Astrocyte (in vitro differentiated cells and primary cell): ENCODE results near the gene RPS3. TPM values are rescaled to one million over a fixed set of nuclear protein-coding genes. Genes with fewer than 3 reads are reported as not detected.
A peak's percentile ranks its signal among the peaks of the same experiment; 100 is the strongest.
"Not testable (repeated sequence)": the region's sequence is repeated elsewhere in the genome, so short reads cannot be mapped to it uniquely, and the experiment has no call there.

ENCODE experiments used
- DNase-seq: peaks from one replicate; pipeline ENCODE4 v3.0.0-alpha.2; 2010; ENCODE audit warnings: low read depth
- FAIRE-seq: peaks from 2 replicates; lab custom pipeline; 2011; peaks lifted over from hg19 to GRCh38; lab: Jason Lieb, UNC
- H2AFZ ChIP-seq: 2 replicates; pipeline ENCODE4 v1.6.0; 2012; ENCODE audit warnings: low read depth, low read length, inconsistent platforms
- H3K27ac ChIP-seq: 2 replicates; pipeline ENCODE4 v1.5.1; 2011; ENCODE audit warnings: low read depth, low read length, inconsistent platforms
- H3K27me3 ChIP-seq: 2 replicates; pipeline ENCODE4 v1.6.0; 2011; ENCODE audit warnings: low read length, inconsistent platforms; ENCODE audit not compliant: insufficient read depth
- H3K36me3 ChIP-seq: 2 replicates; pipeline ENCODE4 v1.5.1; 2011; ENCODE audit warnings: low read length, inconsistent platforms; ENCODE audit not compliant: insufficient read depth
- H3K4me1 ChIP-seq: 2 replicates; pipeline ENCODE4 v1.5.1; 2011; ENCODE audit warnings: low read length, inconsistent platforms; ENCODE audit not compliant: insufficient read depth
- H3K4me2 ChIP-seq: 2 replicates; pipeline ENCODE4 v1.6.0; 2012; ENCODE audit warnings: low read length, inconsistent platforms
- H3K4me3 ChIP-seq: 2 replicates; pipeline ENCODE4 v1.5.1; 2011; ENCODE audit warnings: low read depth, mild to moderate bottlenecking, low read length, inconsistent platforms; ENCODE audit not compliant: insufficient read depth
- H3K79me2 ChIP-seq: 2 replicates; pipeline ENCODE4 v1.6.0; 2012; ENCODE audit warnings: mild to moderate bottlenecking, low read length, inconsistent platforms; ENCODE audit not compliant: insufficient read depth
- H3K9ac ChIP-seq: 2 replicates; pipeline ENCODE4 v1.6.0; 2012; ENCODE audit warnings: mild to moderate bottlenecking, low read length, inconsistent platforms
- H3K9me3 ChIP-seq: 2 replicates; pipeline ENCODE4 v1.5.1; 2012; ENCODE audit warnings: low read depth, mild to moderate bottlenecking, low read length, inconsistent platforms; ENCODE audit not compliant: insufficient read depth
- H4K20me1 ChIP-seq: 2 replicates; pipeline ENCODE4 v1.6.0; 2012; ENCODE audit warnings: low read length, inconsistent platforms; ENCODE audit not compliant: insufficient read depth
- H3K27ac Mint-ChIP-seq: one replicate; pipeline ENCODE4 v1.8.0; 2021; ENCODE audit warnings: mild to moderate bottlenecking, mixed read lengths; ENCODE audit not compliant: unreplicated experiment
- H3K27me3 Mint-ChIP-seq: one replicate; pipeline ENCODE4 v1.8.0; 2021; ENCODE audit warnings: low read depth, mixed read lengths; ENCODE audit not compliant: unreplicated experiment
- H3K36me3 Mint-ChIP-seq: one replicate; pipeline ENCODE4 v1.8.0; 2021; ENCODE audit warnings: low read depth, mixed read lengths; ENCODE audit not compliant: unreplicated experiment
- H3K4me1 Mint-ChIP-seq: one replicate; pipeline ENCODE4 v1.8.0; 2021; ENCODE audit warnings: low read depth, mixed read lengths; ENCODE audit not compliant: unreplicated experiment
- H3K4me3 Mint-ChIP-seq: one replicate; pipeline ENCODE4 v1.8.0; 2021; ENCODE audit warnings: mild to moderate bottlenecking, moderate library complexity, mixed read lengths; ENCODE audit not compliant: unreplicated experiment
- H3K9me3 Mint-ChIP-seq: one replicate; pipeline ENCODE4 v1.8.0; 2021; ENCODE audit warnings: mild to moderate bottlenecking, mixed read lengths; ENCODE audit not compliant: unreplicated experiment
- EZH2 ChIP-seq: IDR thresholded peaks from 2 replicates; pipeline ENCODE4 v1.6.1; 2012; ENCODE audit warnings: mild to moderate bottlenecking, low read length, inconsistent platforms; ENCODE audit not compliant: insufficient read depth
- total RNA-seq: library from RNA; stranded (reverse); gene quantifications from 2 replicates; pipeline ENCODE4 v1.2.1, GENCODE V29; 2021
- TF ChIP-seq, protein P1 (sequence below): IDR thresholded peaks from 2 replicates; pipeline ENCODE4 v1.5.1; 2011; ENCODE audit warnings: low read depth, mild to moderate bottlenecking, inconsistent platforms, low read length, moderate library complexity; ENCODE audit not compliant: insufficient read depth

RPS3 gene
- total RNA-seq, 1 donor from 2014 or later, result 1,898 TPM

DNA sequence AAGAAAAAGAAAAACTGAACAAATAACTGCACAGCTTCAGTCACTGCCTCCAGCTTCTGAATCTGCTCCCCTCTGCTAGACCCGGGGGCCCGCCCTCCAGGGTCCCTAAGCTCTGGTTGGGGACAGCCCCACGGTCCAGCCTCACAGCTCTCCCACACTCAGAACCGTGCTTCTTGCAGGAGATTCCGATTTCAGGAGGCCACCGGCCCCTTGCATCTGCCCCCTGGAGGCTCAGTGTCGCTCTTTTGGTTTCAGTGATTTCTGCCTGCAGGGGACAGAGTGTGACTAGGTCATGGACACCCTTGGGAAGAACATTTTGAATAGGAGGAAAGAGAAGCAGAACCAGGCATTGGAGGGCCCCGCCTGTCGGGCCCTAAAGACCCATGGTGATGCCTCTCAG lies 23.1 kb upstream of the RPS3 start:
- Histone ChIP-seq H3K4me1 (no peaks in the 10 kb centered on the region), H3K9me3 (no peaks in the 10 kb centered on the region), H4K20me1 (no peaks in the 10 kb centered on the region), H3K36me3 (no peaks in the 10 kb centered on the region), H3K4me2 (no peak overlapping the region), H3K27me3 (peaks cover 8% of the 10 kb centered on the region), H2AFZ (no peak overlapping the region), H3K4me3 (no peak overlapping the region), H3K27ac (no peak overlapping the region), H3K79me2 (no peaks in the 10 kb centered on the region), H3K9ac (no peak overlapping the region)
- TF ChIP-seq EZH2, result no peak
- TF ChIP-seq, protein P1, sequence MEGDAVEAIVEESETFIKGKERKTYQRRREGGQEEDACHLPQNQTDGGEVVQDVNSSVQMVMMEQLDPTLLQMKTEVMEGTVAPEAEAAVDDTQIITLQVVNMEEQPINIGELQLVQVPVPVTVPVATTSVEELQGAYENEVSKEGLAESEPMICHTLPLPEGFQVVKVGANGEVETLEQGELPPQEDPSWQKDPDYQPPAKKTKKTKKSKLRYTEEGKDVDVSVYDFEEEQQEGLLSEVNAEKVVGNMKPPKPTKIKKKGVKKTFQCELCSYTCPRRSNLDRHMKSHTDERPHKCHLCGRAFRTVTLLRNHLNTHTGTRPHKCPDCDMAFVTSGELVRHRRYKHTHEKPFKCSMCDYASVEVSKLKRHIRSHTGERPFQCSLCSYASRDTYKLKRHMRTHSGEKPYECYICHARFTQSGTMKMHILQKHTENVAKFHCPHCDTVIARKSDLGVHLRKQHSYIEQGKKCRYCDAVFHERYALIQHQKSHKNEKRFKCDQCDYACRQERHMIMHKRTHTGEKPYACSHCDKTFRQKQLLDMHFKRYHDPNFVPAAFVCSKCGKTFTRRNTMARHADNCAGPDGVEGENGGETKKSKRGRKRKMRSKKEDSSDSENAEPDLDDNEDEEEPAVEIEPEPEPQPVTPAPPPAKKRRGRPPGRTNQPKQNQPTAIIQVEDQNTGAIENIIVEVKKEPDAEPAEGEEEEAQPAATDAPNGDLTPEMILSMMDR, result no peak
- DNase-seq (no peak), FAIRE-seq (no peak)
- no peak overlapping the region for H3K27ac Mint-ChIP-seq
- H3K9me3 Mint-ChIP-seq, result no peaks in the 10 kb centered on the region
- H3K4me3 Mint-ChIP-seq, result no peak overlapping the region
- H3K4me1 Mint-ChIP-seq, result peaks cover 5% of the 10 kb centered on the region
- no peaks in the 10 kb centered on the region for H3K36me3 Mint-ChIP-seq
- H3K27me3 Mint-ChIP-seq, result peaks cover 13% of the 10 kb centered on the region

- H3K9me3 Mint-ChIP-seq, DNase-seq, H3K27ac ChIP-seq, H3K4me1 Mint-ChIP-seq, H3K4me1 ChIP-seq, H3K4me3 Mint-ChIP-seq, H3K36me3 ChIP-seq, H4K20me1 ChIP-seq, H3K27ac Mint-ChIP-seq, FAIRE-seq, H3K4me2 ChIP-seq, H3K9me3 ChIP-seq, H2AFZ ChIP-seq, H3K4me3 ChIP-seq, H3K27me3 ChIP-seq, H3K9ac ChIP-seq, H3K79me2 ChIP-seq, H3K36me3 Mint-ChIP-seq: not testable (repeated sequence)
- H3K27me3 Mint-ChIP-seq, result peaks cover 13% of the 10 kb centered on the region
Observed at GRCh38 chr11:75378776-75379175, 20.5 kb upstream of the RPS3 start.

GRCh38 chr11:75380245-75380644 lies 19.1 kb upstream of the RPS3 start:
- Histone ChIP-seq H3K4me3 (no peak overlapping the region), H3K4me1 (no peaks in the 10 kb centered on the region), H3K79me2 (no peaks in the 10 kb centered on the region), H4K20me1 (no peaks in the 10 kb centered on the region), H3K4me2 (no peak overlapping the region), H3K27me3 (no peaks in the 10 kb centered on the region), H3K36me3 (no peaks in the 10 kb centered on the region), H3K9me3 (no peaks in the 10 kb centered on the region), H3K9ac (no peak overlapping the region), H2AFZ (no peak overlapping the region), H3K27ac (no peak overlapping the region)
- DNase-seq (no peak), FAIRE-seq (no peak)
- Mint-ChIP-seq H3K36me3 (no peaks in the 10 kb centered on the region), H3K4me3 (no peak overlapping the region), H3K27ac (peak overlapping the region; percentile 83), H3K27me3 (peaks cover 10% of the 10 kb centered on the region), H3K4me1 (peaks cover 10% of the 10 kb centered on the region), H3K9me3 (no peaks in the 10 kb centered on the region)
- TF ChIP-seq EZH2, result no peak
- TF ChIP-seq, protein P1, result no peak
